ENCODE data around the gene TNFSF13B. TPM values are rescaled to one million over a fixed set of nuclear protein-coding genes. Genes with fewer than 3 reads are reported as not detected.

The TNFSF13B gene
- total and polyA plus RNA-seq, 7 donors = 0.23 to 1.5 (median 0.80) TPM

DNA sequence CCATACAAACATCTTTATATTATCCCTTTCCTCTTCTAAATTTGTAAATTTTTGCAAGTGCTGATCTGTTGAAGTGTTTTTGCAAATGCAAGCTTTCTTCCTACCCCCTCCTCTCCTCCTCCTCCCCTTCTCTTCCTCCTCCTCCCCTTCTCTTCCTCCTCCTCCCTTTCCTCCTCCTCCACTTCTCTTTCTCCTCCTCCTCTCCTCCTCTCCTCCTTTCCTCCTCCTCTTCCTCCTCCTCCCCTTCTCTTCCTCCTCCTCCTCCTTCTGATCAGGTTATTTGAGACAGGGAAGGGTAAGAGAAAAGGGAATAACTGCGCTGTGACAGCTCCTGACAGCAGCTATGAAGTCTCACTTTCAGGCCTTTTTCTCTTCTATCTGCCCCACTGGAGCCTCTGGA is 8.9 kb downstream of the TNFSF13B start:
- intact Hi-C loops (cut with DNase I) = no loop called here
- Histone ChIP-seq H3K4me3 (no peak overlapping the region), H3K9me3 (no peaks in the 10 kb centered on the region), H3K27ac (no peak overlapping the region), H3K36me3 (ENCODE audit: insufficient read depth in 1 of 2, low read depth in 1 of 2) (no peaks in the 10 kb centered on the region), H3K27me3 (ENCODE audit: insufficient read depth in 3 of 3, low read length in 2 of 3) (no peaks in the 10 kb centered on the region), H3K4me1 (peaks cover 10% of the 10 kb centered on the region)
- TF ChIP-seq CTCF (IDR thresholded peaks at IDR 0.05) = no peak
- WGBS, 3 donors = 87 to 89% (median 89%) methylated on average over 1 of the region's 1 CpG
- DNase-seq (no peak), ATAC-seq (no peak)

DNA sequence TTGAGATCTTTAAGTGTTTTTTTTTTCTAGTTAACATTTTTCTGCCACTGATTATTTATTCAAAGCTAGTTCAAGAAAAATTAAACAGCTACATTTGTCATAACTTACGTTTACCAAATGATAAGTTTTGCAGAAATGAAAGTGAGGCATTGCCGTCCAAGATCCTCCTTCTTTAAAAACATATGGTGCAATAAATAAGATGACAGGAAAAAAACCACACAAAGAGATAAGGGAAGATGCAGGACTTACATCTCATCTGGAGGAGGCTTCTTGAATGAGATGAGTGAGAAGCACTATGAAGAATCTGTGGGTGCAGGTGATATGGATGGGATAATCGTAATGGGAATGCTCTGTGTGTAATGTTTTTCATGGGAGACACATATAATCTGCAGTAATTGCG is 12.4 kb downstream of the TNFSF13B start:
- intact Hi-C loops (cut with DNase I) = no loop called here
- H3K4me3 ChIP-seq = no peak overlapping the region
- H3K4me1 ChIP-seq = no peaks in the 10 kb centered on the region
- no peak for TF ChIP-seq CTCF (IDR thresholded peaks at IDR 0.05)
- no peaks in the 10 kb centered on the region for H3K27me3 ChIP-seq (ENCODE audit: insufficient read depth in 3 of 3, low read length in 2 of 3)
- H3K27ac ChIP-seq = no peak overlapping the region
- no peaks in the 10 kb centered on the region for H3K9me3 ChIP-seq
- no peak for ATAC-seq
- no peak for DNase-seq
- no peaks in the 10 kb centered on the region for H3K36me3 ChIP-seq (ENCODE audit: insufficient read depth in 1 of 2, low read depth in 1 of 2)
- 74 to 80% (median 77%) methylated on average over 4 of the region's 4 CpGs for WGBS, 3 donors

DNA sequence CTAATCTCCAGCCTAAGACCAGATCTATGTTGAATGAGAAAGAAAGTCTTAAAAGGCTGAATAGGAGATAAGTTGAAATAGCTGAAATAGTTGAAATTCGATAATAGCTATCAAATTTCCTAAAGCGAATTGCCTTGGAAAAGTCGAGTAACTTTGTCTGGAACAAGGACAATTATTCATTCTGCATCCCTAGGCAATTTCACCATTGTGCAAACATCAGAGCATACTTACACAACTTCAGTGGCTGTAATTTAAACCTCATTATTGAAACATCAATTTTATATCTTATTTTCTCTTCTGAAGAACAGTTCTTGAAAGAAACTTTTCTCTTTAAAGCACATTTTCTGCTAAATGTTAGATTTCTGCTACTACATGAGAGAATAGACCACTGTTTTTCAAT is 13.6 kb downstream of the TNFSF13B start:
- intact Hi-C loops (cut with DNase I) = no loop called here
- WGBS, 3 donors = 14 to 46% (median 22%) methylated on average over 3 of the region's 3 CpGs
- Histone ChIP-seq H3K27me3 (ENCODE audit: insufficient read depth in 3 of 3, low read length in 2 of 3) (no peaks in the 10 kb centered on the region), H3K9me3 (no peaks in the 10 kb centered on the region), H3K36me3 (ENCODE audit: insufficient read depth in 1 of 2, low read depth in 1 of 2) (no peaks in the 10 kb centered on the region), H3K4me1 (no peaks in the 10 kb centered on the region), H3K4me3 (no peak overlapping the region), H3K27ac (no peak overlapping the region)
- no peak for DNase-seq
- TF ChIP-seq CTCF (IDR thresholded peaks at IDR 0.05) = no peak
- ATAC-seq = no peak

DNA sequence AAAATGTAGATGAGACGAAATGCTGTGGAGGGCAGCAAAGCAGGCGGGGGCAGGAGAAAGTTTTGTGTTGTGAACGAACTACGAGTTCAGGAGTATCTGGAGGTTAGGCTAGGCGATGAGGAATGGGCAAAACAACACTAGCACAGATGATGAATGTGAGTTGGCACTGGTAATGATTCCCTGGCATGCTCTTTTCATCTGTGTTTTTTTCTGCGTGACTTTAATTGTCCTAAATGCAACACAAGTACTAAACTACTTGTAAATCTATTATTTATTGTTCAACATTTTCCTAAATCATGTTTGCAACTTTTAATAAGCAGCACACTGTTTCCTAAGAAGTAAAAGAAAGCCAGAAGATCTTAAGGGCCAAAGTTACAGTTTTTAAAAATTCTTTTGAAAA is 19.2 kb downstream of the TNFSF13B start:
- Histone ChIP-seq H3K4me3 (no peak overlapping the region), H3K9me3 (no peaks in the 10 kb centered on the region), H3K27me3 (ENCODE audit: insufficient read depth in 3 of 3, low read length in 2 of 3) (no peaks in the 10 kb centered on the region), H3K27ac (no peak overlapping the region), H3K36me3 (ENCODE audit: insufficient read depth in 1 of 2, low read depth in 1 of 2) (no peaks in the 10 kb centered on the region), H3K4me1 (no peaks in the 10 kb centered on the region)
- DNase-seq (no peak), ATAC-seq (no peak)
- intact Hi-C loops (cut with DNase I) = no loop called here
- no peak for TF ChIP-seq CTCF (IDR thresholded peaks at IDR 0.05)
- WGBS, 3 donors = 62 to 69% (median 65%) methylated on average over 6 of the region's 6 CpGs

GRCh38 chr13:108289819-108290218 is 20.3 kb downstream of the TNFSF13B start:
- Histone ChIP-seq H3K27me3 (ENCODE audit: insufficient read depth in 3 of 3, low read length in 2 of 3) (no peaks in the 10 kb centered on the region), H3K4me3 (no peak overlapping the region), H3K36me3 (ENCODE audit: insufficient read depth in 1 of 2, low read depth in 1 of 2) (no peaks in the 10 kb centered on the region), H3K27ac (no peak overlapping the region), H3K9me3 (no peaks in the 10 kb centered on the region), H3K4me1 (no peaks in the 10 kb centered on the region)
- ATAC-seq = no peak
- WGBS, 3 donors = 14 to 19% (median 17%) methylated on average over 1 of the region's 1 CpG
- intact Hi-C loops (cut with DNase I) = no loop called here
- TF ChIP-seq CTCF (IDR thresholded peaks at IDR 0.05) = no peak
- DNase-seq = no peak
